Kidney epithelial cell (primary cell): Measurements from ENCODE around the gene SLAMF8. TPM values are rescaled to one million over a fixed set of nuclear protein-coding genes. Genes with fewer than 3 reads are reported as not detected.

Source experiments
- DNase-seq: peaks from one replicate; pipeline ENCODE4 v3.0.0-alpha.2; 2010; ENCODE audit warnings: low read depth
- H3K27me3 ChIP-seq: 2 replicates; pipeline ENCODE4 v1.6.0; 2011; ENCODE audit warnings: low read length; ENCODE audit not compliant: control insufficient read depth, insufficient read depth
- H3K36me3 ChIP-seq: 2 replicates; pipeline ENCODE4 v1.5.1; 2011; ENCODE audit warnings: low read length; ENCODE audit not compliant: control insufficient read depth, insufficient read depth
- H3K4me3 ChIP-seq: 2 replicates; pipeline ENCODE4 v1.5.1; 2011; ENCODE audit warnings: low read depth, mild to moderate bottlenecking, control low read depth, low read length
- CTCF ChIP-seq: IDR thresholded peaks from 2 replicates; pipeline ENCODE4 v1.5.1; 2011; ENCODE audit warnings: mild to moderate bottlenecking, moderate library complexity, low read length, control low read depth, inconsistent platforms; ENCODE audit not compliant: insufficient read depth, poor library complexity, severe bottlenecking
- total RNA-seq: library from RNA; depleted of rRNA; stranded (reverse); fragments of >200 nt; gene quantifications from 2 replicates; pipeline ENCODE4 v1.2.3, GENCODE V29; 2015

Gene SLAMF8
- total RNA-seq, 1 donor from 2014 or later: 0.04 TPM

- Histone ChIP-seq H3K4me3 (no peak overlapping the region), H3K36me3 (no peaks in the 10 kb centered on the region), H3K27me3 (no peaks in the 10 kb centered on the region)
- TF ChIP-seq CTCF: no peak
- DNase-seq: no peak
Observed at GRCh38 chr1:159869607-159870006, 42.9 kb downstream of the SLAMF8 start.

GRCh38 chr1:159870704-159871103 lies 44.0 kb downstream of the SLAMF8 start:
- no peak for DNase-seq
- no peak for TF ChIP-seq CTCF
- Histone ChIP-seq H3K27me3 (no peaks in the 10 kb centered on the region), H3K4me3 (no peak overlapping the region), H3K36me3 (no peaks in the 10 kb centered on the region)

- TF ChIP-seq CTCF: no peak
- DNase-seq: no peak
- Histone ChIP-seq H3K4me3 (no peak overlapping the region), H3K36me3 (no peaks in the 10 kb centered on the region), H3K27me3 (no peaks in the 10 kb centered on the region)
Observed at GRCh38 chr1:159872891-159873290, 46.2 kb downstream of the SLAMF8 start.

GRCh38 chr1:159873530-159874143 lies 47.0 kb downstream of the SLAMF8 start:
- TF ChIP-seq CTCF: no peak
- no peak for DNase-seq
- Histone ChIP-seq H3K36me3 (no peaks in the 10 kb centered on the region), H3K27me3 (no peaks in the 10 kb centered on the region), H3K4me3 (no peak overlapping the region)

GRCh38 chr1:159877695-159878444 lies 51.2 kb downstream of the SLAMF8 start:
- no peaks in the 10 kb centered on the region for H3K36me3 ChIP-seq
- no peak for TF ChIP-seq CTCF
- H3K4me3 ChIP-seq: no peak overlapping the region
- no peak for DNase-seq
- H3K27me3 ChIP-seq: no peaks in the 10 kb centered on the region
